HPDE6-E6E7 (cell line): Measurements from ENCODE around the gene GLTPD2.
"Not testable (repeated sequence)": the region's sequence is repeated elsewhere in the genome, so short reads cannot be mapped to it uniquely, and the experiment has no call there.

Source experiments
- DNase-seq: peaks from one replicate; pipeline ENCODE4 v3.0.0; 2011; ENCODE audit warnings: missing footprints; ENCODE audit errors: extremely low spot score

GLTPD2 gene

DNA sequence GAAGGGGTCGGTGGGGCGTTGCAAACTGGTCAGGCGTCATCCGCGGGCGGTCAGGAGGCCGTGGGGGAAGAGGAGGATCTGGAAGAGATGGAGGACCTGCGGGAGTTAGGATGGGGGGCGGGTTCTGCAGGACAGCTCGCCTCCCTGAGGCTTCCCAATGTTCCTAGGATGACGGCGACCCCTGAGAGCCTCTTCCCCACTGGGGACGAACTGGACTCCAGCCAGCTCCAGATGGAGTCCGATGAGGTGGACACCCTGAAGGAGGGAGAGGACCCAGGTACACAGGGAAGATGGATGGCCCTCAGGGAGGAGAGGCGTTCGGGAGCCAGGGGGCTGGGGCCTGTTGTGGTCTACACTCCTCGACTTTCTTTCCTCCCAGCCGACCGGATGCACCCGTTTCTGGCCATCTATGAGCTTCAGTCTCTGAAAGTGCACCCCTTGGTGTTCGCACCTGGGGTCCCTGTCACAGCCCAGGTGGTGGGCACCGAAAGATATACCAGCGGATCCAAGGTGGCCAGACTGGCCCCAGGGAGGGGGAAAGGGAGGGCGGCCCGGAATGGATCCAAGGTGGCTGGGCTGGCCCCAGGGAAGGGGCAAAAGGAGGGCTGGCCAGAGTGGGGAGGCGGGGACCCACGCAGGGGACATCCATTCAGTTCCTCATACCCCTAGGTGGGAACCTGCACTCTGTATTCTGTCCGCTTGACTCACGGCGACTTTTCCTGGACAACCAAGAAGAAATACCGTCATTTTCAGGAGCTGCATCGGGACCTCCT is 19.0 kb downstream of the GLTPD2 start:
- no peak for DNase-seq

DNA sequence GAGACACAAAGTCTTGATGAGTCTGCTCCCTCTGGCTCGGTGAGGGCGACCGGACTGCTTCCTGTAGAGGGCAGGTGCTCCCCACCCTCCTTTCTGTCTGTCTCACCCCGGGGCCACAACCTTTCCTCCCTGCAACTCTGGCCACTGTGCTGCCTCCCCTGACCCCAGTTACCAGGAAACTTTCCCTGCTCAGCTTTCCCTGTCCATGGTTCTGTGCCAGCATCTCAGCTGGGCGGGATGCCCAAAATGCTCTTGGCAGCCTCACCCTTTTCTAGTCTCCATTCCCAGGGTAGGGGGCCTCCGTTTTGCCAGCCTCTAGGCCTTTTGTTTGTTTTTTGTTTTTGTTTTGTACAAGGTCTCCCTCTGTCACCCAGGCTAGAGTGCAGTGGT is 19.6 kb downstream of the GLTPD2 start:
- DNase-seq = no peak

DNA sequence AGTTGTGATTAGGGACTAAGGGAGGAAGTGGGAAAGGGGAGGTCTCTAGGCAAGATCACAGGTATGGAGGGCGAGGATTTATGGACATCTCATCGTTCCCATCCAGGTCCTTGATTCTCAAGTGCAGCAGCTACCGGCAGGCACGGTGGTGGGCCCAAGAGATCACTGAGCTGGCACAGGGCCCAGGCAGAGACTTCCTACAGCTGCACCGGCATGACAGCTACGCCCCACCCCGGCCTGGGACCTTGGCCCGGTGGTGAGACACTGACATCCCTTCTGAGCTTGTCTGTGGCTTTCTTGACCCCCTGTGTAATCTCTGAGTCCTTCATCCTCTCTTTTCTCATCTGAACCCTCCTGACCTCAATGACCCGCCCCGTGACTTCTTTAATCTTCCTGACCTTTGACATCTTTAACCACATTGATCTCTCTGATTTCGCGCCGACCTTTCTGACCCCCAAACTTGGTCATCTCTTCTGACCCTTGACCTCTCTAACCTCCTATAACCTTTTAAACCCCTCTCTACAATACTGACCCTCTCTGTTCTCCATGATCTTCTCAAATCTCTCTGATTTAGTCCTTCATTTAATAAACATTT is 22.0 kb downstream of the GLTPD2 start:
- no peak for DNase-seq

DNA sequence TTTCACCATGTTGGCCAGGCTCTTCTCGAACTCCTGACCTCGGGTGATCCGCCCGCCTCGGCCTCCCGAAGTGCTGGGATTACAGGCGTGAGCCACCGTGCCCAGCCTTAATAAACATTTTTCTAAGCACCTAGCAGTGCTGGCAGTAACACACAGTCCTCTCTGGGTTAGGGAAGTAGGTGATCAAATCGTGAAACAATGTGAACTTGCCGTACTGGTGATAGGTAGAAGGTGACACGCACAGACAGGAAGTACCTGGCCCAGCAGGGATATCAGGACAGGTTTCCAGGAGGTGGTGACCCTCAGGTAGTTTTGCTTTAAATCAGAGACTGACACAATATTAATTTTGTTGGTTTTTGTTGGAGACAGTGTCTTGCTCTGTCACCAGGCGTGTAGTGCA is 22.7 kb downstream of the GLTPD2 start:
- DNase-seq = no peak

DNA sequence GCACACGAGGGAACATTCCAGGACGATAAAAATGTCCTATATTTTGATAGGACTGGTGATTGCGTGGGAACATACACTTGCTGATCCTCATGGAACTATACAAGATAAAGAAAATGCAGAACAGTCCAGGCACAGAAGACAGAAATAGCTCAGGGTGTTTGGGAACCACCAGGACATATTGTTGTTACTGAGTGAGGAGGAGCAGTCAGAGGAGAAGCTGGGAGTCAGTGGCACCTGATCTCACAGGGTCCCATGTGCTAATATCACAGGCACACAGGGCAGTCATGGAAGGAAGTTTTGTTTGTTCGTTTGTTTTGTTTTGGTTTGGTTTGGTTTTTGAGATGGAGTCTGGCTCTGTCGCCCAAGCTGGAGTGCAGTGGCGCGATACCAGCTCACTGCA is 23.9 kb downstream of the GLTPD2 start:
- DNase-seq = no peak

DNA sequence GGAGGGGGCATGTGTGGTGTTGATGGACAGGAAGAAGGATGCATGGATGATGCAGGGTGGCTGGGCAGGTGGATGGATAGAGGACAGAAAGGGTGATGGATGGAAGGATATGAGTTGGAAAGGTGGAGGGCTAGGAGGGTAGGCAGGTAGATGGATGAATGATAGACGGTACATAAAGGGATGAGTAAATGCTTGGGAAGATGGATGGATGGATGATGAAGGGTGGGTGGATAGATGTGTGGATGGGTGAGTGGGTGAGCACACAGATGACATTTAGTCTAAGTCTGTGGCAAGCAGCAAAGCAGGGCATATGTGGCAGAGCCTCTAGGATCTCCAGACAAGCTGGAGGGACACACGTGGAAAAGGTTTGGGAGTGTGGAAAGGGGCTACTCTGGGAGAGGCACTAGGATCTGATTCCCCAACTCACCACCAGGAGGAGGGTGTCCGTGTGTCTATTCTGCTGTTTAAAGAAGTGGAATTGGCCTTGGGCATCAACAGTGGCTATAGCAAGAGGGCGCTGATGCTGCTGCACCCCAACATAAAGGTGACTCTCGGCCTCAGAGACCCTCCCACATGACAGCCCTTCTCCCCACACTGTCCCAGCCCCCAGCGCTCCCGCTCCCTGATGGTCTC is 26.4 kb downstream of the GLTPD2 start:
- no peak for DNase-seq

DNA sequence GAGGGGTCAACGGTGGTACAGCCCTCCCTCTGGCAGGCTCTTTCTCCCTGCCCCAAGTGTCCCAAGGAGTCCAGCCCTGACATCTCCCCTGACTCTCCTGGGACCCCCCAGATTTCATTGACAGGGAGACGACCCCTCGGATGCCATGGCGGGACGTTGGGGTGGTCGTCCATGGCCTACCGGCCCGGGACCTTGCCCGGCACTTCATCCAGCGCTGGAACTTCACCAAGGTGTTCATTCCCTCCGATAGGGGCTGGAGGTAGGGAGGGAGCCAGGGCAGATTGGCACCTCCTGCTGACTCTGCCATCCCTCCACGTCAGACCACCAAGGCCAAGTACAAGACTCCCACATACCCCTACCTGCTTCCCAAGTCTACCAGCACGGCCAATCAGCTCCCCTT is 28.1 kb downstream of the GLTPD2 start:
- no peak for DNase-seq

DNA sequence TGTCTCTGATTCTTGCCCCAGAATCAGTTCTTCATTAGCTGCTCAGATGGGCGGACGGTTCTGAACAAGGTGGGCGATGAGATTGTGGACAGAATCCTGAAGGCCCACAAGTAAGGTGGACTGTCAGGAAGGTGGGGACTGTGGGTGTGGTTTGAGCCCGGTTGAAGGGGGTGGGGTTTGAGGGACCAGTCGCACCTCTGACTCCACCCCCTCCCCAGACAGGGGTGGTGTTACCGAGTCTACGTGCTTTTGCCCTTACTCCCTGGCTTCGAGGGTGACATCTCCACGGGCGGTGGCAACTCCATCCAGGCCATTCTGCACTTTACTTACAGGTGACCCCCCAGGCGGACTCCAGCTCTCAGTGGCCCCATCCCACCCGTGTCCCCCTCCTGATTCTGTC is 29.5 kb downstream of the GLTPD2 start:
- DNase-seq = no peak

DNA sequence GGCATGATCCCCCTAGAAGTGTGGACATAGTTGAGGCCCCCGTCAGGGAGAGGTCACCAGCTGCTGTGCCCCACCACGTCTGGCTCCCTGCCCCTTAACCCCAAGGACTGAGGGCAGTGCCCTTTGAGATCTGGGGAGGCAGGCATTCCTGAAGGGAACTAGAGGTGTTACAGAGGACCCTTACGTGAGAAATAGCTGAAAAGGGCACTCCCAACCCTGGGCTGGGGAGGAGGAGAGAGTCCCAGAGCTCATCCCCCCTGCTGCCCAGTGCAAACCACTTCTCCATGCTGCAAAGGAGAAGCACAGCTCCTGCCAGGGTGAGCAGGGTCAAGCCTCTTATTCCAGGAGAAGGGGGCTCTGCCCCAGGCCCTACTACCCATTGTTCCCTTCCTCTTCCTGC is 34.1 kb downstream of the GLTPD2 start:
- no peak for DNase-seq

DNA sequence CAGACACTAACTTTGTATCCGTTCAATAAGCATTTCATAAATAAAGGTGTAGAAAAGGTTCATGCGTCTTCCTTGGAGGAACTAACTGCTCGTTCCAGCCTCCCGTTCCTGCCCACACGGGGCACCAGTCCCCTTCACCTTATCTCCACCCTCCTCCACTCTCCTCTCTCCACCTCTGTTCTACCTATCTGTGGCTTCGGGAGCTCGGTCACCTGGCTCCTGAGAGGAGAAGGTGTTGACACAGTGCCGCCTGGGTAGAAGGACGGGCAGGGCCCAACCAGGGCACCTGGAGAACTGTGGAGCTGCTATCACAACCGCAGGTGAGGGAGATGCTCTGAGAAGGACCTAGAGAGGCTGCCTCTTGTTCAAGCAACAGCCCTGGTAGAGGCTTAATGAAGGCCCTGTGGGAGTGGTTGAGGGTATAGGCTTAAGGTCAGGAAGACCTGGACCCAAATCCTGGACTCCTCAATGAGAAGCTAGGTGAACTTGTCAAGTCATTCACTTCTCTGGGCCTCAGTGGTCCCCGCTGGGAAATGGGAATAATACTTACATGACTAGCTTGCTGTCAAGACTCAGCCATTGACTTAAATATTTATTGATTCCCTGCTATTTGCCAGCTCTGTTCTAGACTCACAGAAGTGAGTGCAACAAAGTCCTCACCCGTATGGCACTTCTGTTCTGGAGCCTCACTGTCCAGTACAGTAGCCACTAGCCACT is 34.8 kb downstream of the GLTPD2 start:
- no peak for DNase-seq

DNA sequence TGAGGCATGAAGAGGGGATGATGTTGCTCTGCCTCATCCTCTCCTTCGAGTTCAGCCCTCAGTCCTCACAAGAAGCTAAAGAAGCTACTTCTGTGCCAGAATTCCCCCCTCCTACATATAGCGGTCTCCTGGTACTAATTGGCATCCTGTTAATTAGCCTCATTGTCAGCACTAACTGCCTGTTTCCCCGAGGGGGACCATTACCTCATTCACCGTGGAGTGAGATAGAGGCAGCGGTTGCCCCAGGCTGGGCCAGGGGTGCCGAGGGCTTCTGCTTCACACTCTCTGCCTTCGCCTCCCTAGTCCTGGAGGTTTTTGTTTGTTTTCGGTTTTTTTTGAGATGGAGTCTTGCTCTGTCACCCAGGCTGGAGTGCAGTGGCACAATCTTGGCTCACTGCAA is 38.6 kb downstream of the GLTPD2 start:
- DNase-seq = no peak

DNA sequence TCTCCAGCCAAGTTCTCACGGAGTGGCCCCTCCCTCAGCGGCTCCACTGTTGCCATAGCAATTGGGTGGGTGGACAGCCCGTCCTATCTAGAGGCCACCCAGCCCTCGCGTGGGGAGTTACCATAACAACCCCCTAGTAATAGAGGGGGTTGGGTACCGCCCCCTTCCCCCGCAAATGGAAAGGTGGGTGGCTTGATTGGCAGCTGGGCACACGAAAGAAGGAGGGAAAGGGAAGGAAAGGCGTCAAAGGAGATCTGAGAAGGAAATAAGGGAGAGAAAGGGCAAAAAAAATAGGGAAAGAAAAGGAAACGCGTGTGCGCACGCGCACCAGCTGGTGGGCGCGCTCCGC is 44.0 kb downstream of the GLTPD2 start:
- not testable (repeated sequence) for DNase-seq

DNA sequence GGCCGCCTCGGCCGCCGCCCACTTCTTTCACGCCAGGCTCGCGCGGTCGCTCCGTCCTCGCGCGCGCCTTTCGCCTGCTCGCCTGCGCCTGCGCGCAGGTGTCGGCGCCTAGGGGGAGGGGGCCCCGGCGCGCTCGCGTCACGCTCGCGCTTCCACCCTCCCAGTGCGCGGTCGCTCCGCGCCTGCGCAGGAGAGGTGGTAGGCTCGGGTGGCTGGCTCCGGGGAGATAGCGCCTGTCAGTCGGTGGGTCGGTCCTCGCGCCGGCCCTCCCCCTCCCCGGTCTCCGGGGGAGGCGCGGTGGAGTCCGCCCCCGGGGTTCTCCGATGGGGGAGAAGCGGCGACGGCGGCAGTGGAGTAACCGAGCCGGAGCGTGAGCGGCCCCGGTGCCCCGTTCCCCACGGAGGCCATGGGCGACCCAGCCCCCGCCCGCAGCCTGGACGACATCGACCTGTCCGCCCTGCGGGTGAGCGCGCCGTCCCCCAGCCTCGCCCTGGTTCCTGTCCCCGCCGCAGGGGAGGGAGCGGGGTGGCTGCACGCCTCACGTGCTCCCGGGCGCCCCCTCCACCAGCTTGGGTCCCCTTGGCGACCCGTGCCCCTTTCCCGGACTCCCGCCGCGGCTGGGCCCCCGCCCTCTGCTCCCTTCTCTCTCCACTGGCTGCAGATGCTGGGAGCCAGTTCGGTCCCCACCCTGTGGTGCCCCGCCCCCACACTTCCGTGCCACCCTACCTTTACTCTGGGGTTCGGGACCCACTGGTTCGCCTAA is 44.6 kb downstream of the GLTPD2 start, which contains the start of gene MINK1:
MINK1 (plus strand) TSS at position 163 of the 763 bp plus-strand sequence; CDS start at position 407, 244 bp downstream.
- peak; percentile 98 for DNase-seq

DNA sequence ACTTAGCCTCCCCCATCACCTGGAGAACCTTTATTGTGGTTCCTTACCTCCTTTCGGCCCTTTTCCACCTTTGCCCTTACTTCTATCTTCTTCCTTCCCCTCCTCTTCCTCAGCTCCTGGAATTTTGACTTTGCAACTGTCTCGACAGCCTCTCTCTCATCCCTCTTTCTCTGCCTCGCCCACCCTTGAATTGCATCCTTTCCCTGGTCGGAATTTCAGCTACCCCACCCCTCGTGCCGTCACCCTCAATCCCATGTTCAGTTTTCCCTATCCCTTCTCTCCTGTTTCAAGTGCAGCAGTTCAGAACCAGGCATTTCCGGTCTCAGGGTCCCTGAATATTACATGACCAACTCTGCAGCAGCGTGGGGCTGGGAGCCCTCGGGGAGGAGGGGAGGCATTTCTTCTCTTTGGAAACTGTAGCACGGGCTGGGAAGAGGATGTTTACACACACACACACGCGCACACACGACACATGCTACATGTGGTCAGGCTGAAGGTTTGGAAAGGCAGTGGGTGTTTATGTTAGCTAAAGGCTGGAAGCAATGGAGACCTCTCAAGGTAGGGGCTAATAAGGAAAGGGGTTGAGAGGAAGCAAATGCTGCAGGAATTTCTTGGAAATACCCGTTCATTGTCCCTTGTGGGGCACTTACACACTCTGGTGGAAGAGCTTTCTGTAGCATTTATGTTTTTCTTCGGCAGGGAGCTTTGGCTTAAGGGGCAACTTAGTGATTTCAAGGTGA is 45.3 kb downstream of the GLTPD2 start:
- no peak for DNase-seq

DNA sequence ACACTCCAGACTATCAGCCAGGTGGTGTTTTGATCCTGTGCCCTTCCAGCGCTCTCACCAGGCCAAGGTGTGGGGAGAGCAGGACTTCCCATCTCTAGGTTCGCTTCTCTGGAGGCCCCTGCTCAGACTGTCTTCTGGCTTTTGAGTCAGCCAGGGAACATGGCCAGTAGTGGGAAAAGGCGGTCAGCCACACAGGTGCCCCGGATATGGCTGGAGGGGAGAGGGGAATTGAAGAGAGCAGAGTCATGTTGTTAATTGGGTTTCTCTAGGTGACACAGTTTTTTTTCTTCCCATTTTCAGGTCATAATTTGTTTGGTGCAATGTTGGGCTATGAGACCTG is 45.9 kb downstream of the GLTPD2 start:
- DNase-seq = no peak

DNA sequence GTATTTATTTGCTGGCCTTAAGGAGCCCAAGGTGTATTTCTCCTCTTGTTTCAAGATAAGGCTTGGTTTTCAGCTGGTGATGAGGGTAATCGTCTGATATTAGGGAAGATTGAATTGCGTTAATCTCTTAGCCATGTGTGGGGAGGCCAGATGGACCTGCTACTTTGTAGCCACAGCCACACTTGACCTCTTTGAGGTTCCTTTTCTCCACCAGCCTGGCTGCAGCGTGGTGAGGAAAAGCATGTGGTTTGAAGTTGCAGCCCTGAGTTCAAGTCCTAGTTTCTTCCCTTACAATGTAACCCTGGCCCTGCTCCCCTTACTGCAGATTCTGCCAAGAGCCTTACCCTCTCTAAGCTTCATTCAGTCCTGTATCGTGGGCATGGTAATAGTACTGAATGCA is 47.5 kb downstream of the GLTPD2 start:
- no peak for DNase-seq

DNA sequence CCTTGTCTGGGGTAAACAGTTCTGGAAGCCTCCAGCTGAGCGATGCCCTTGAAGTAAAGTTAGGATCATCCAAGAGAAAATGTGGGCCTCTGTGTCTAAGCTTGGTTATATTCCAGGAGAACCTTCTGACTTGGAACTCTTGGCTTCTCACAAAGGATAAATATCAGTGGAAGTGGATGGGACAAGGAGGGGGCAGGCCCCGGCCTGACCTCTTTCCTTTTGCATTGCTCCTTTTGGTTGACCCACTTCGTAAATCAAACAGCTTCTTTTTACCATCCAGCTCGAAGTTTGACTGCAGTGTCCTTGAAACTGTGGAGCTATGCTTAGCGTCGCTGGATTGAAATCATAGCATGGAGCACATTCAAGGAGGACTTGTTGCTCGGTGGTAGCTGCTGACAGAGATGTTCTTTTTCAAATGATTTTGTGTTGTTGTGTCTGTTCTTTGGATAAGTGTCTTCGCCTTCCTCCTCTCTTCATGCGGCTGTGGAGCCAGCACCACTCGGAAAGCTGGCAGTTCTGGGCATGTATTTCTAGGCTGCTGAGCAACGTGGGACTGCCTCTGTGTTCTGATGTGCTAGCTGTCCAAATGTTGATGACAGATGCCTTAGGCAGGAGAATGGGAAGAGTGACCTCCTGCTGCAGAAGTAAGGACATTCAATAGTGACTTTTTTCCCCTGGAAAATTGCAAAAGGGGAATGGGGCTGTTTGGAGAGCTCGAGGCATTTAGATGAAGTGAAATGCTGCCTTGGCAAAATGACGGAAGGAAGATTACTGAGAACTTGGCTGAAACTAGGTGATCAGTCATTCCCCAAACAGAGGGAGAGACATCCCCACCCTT is 48.9 kb downstream of the GLTPD2 start:
- DNase-seq = no peak

DNA sequence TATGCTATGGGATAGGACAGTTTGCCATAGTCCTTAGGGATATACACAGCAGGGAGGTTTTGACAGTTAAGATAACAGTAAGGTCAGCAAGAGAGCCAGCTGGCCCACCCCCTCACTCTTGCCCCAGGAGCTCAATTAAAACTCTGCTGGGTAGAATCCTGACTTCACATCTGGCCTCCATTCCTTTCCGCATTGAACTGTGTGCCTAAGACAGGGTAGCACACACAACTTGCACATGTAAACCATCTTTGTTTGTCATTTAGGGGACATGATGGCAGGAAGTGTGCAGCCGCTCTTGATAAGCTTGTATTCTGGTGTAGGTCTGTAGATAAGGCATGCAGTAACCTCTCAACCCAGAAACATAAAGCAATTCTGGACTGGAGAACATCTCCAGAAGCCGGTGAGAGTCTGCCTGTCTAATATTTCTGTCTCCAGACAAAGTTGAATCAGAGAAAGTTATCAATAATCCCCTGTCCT is 49.6 kb downstream of the GLTPD2 start:
- DNase-seq = no peak

DNA sequence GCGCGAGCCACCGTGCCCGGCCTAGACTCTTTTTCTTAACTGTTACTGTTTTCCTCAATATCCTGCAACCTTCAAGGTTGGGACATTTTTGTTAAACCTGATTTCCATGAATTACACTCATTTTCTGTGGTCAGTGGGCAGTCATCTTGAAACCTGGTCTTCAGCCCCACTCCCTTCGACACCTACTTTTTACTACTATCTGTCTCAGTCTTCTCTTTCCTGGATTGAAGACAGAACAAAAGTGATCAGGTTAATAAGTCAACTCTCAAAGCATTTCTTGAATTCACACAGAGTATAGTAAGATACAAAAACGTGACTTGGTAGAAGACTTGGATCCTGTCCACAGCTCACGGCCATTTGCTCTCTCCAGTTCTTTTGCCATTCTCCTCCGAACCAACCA is 50.5 kb downstream of the GLTPD2 start:
- DNase-seq = no peak
